Measurements from ENCODE around the gene UNCX. TPM values are rescaled to one million over a fixed set of nuclear protein-coding genes. Genes with fewer than 3 reads are reported as not detected.

The UNCX gene
- total and polyA plus RNA-seq, 2 of the 8 experiments (the other 6 are each of a cell fraction or from before 2014, with no cell fraction given) = not detected

DNA sequence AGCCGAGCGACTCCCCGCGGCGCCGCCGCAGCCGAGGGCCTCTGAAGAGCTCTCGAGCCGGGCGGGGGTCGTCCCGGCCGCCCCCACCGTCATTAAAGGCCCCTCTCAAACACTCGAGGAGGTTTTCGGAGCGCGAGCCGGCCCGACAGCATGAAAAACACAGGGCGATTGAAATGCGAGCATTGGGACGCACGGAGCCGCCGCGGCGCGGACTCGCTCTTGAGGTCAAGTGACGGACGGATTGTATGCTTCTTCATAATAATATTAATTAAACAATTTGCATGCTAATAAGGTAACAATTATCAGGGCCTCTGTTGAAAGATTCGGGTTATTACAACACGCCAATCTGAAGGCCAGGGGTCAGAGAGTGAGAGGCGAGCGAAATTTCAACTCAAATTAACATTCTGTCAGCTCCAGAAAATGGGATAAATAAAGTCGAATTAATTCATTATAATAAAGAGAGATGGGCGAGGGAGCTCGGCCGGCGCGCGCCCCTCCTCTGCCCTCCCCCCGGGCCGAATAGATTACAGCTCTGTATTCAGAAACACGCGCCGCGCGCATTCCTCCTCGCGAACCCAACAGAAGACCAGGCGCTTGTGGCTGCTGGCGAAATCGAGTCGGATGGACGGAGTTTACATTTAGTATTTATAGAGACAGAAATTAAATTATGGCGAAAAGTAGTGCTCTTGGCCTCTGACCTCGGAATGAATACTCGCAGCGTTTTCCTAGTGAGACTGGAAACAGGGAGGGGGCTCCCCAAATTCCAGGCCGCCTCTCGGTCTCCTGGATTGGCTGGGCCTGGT lies 2.1 kb upstream of the UNCX start:
- peaks cover 0 to 11% (median 0%) of the 10 kb centered on the region in 4 experiments; a peak in 1 of 8 replicates for H3K36me3 ChIP-seq (ENCODE audit: control insufficient read depth in 2 of 4, insufficient read depth in 4 of 4, low read length in 3 of 4)
- no peak overlapping the region for H3K14ac ChIP-seq (ENCODE audit: insufficient read length)
- 2% methylated on average over 55 of the region's 64 CpGs; no CpG with 5 or more reads in 1 of the 2 experiments for WGBS, 2 experiments (ENCODE audit: extremely low coverage in 1 of 2, insufficient coverage in 1 of 2, insufficient read length in 1 of 2, insufficient replicate concordance in 2 of 2, low coverage in 1 of 2, low lambda C conversion rate in 2 of 2, missing lambda C conversion rate in 1 of 2)
- peaks cover 6 to 45% (median 36%) of the 10 kb centered on the region in 4 experiments for H3K4me1 ChIP-seq (replicated peaks in 1 of 4; ENCODE audit: control insufficient read depth in 3 of 4, insufficient read depth in 4 of 4, low read length in 3 of 4)
- H3K79me2 ChIP-seq (ENCODE audit: control insufficient read depth in 1 of 2, insufficient read depth in 2 of 2, low read length in 2 of 2) = no peaks in the 10 kb centered on the region
- H2BK15ac ChIP-seq (ENCODE audit: low read length) = 0 out of 2 replicates have a peak overlapping the region, but pooled peaks have one; percentile 72
- H3K23me2 ChIP-seq (ENCODE audit: low read depth, low read length) = peaks cover 7% of the 10 kb centered on the region; the same call in 1 of the 2 replicates
- H3K9ac ChIP-seq (replicated peaks in 1 of 4; ENCODE audit: extremely low read depth in 1 of 4, low read depth in 3 of 4, low read length in 3 of 4) = no peak overlapping the region
- CTCF ChIA-PET (ENCODE audit: partially characterized antibody) = interaction anchor here (1.3 kb wide), 1 partner anchor 189 kb away, joined by 3 read pairs; no protein-coding TSS in a partner anchor
- H4K20me1 ChIP-seq (replicated peaks in 1 of 2; ENCODE audit: control insufficient read depth in 1 of 2, insufficient read depth in 2 of 2, low read length in 2 of 2) = peaks cover 15 to 19% of the 10 kb centered on the region in 2 experiments
- DNase-seq (ENCODE audit: low read depth in 1 of 2, low spot score in 2 of 2) = no peak
- H3K56ac ChIP-seq (replicated peaks; ENCODE audit: insufficient read length, low read depth, low read length) = no peak overlapping the region
- H2BK120ac ChIP-seq (replicated peaks; ENCODE audit: low read depth, low read length) = no peak overlapping the region
- H3K27ac ChIP-seq (ENCODE audit: low read depth, low read length) = no peak overlapping the region
- H3K27me3 ChIP-seq (replicated peaks in 1 of 4; ENCODE audit: control insufficient read depth in 3 of 4, extremely low read depth in 1 of 4, insufficient read depth in 3 of 4, low read length in 3 of 4) = peaks cover 76 to 92% (median 84%) of the 10 kb centered on the region in 4 experiments
- H2BK5ac ChIP-seq (ENCODE audit: low read depth, low read length) = no peak overlapping the region
- FAIRE-seq = no peak
- H4K91ac ChIP-seq (replicated peaks; ENCODE audit: insufficient read length, low read length) = no peak overlapping the region
- no peak for TF ChIP-seq HDAC2 (IDR thresholded peaks at IDR 0.05; ENCODE audit: borderline replicate concordance in 1 of 2, low read depth in 2 of 2, low read length in 2 of 2)
- TF ChIP-seq CBX8 (IDR thresholded peaks at IDR 0.05; ENCODE audit: borderline replicate concordance, low read depth, low read length) = peak; percentile 70; the same call in 1 of the 2 replicates
- no peak for TF ChIP-seq TEAD4 (IDR thresholded peaks at IDR 0.05; ENCODE audit: low read depth, low read length)
- no peak for TF ChIP-seq E2F6 (IDR thresholded peaks at IDR 0.05)
- TF ChIP-seq RNF2 (IDR thresholded peaks at IDR 0.05; ENCODE audit: borderline replicate concordance, low read depth, low read length, missing control alignments, poor library complexity, severe bottlenecking) = peak; percentile 87
- H3K23ac ChIP-seq (ENCODE audit: insufficient read length) = no peak overlapping the region
- no peak overlapping the region for H2AFZ ChIP-seq (ENCODE audit: low read length)
- H3K79me1 ChIP-seq (ENCODE audit: low read depth, low read length) = no peaks in the 10 kb centered on the region
- POLR2A ChIA-PET (ENCODE audit: partially characterized antibody) = interaction anchor here (1.0 to 1.4 kb wide), 3 partner anchors 8 to 15 kb away, joined by 3 to 10 read pairs (median 4); no protein-coding TSS in a partner anchor
- H3K4me3 ChIP-seq (ENCODE audit: extremely low read depth in 1 of 4, insufficient read depth in 2 of 4, low read depth in 3 of 4, low read length in 4 of 4) = peak overlapping the region in 1 of 4 experiments; percentile 31; a peak in 4 of 8 replicates
- no peaks in the 10 kb centered on the region for H3K9me3 ChIP-seq (ENCODE audit: insufficient read depth in 2 of 2, low read depth in 1 of 2, low read length in 1 of 2)
- no peak overlapping the region for H2AK5ac ChIP-seq (ENCODE audit: low read depth, low read length)
- H2BK12ac ChIP-seq (ENCODE audit: low read depth, low read length) = 0 out of 2 replicates have a peak overlapping the region, but pooled peaks have one; percentile 87
- 0 out of 2 replicates have a peak overlapping the region, but pooled peaks have one; percentile 80 for H2BK20ac ChIP-seq (ENCODE audit: low read length)
- H3K4ac ChIP-seq (replicated peaks; ENCODE audit: insufficient read length, low read depth, low read length) = no peak overlapping the region
- H4K5ac ChIP-seq (ENCODE audit: insufficient read length, low read depth, low read length) = no peak overlapping the region
- peak overlapping the region; percentile 71; the same call in 1 of the 2 replicates for H3K18ac ChIP-seq (ENCODE audit: extremely low read depth, low read length)
- H4K8ac ChIP-seq (ENCODE audit: extremely low read depth, insufficient read depth, low read length) = no peak overlapping the region
- H3K4me2 ChIP-seq (ENCODE audit: insufficient read depth in 1 of 2, low read depth in 2 of 2, low read length in 2 of 2) = peak overlapping the region; percentile 53 to 59
